ENCODE data around the gene DOC2B.

DOC2B gene

GRCh38 chr17:160336-160735 lies 21.1 kb downstream of the DOC2B start:
- DNase-seq, result no peak

- DNase-seq, result no peak
Observed at GRCh38 chr17:159609-160008, 21.8 kb downstream of the DOC2B start.

- no peak for DNase-seq
Observed at GRCh38 chr17:158379-158778, 23.1 kb downstream of the DOC2B start.

GRCh38 chr17:157901-158300 lies 23.5 kb downstream of the DOC2B start:
- no peak for DNase-seq

- DNase-seq, result no peak
Observed at GRCh38 chr17:156946-157345, 24.5 kb downstream of the DOC2B start.

GRCh38 chr17:156094-156621 lies 25.3 kb downstream of the DOC2B start:
- DNase-seq, result no peak

- DNase-seq, result no peak
Observed at GRCh38 chr17:155576-155975, 25.9 kb downstream of the DOC2B start.

- DNase-seq, result no peak
Observed at GRCh38 chr17:153851-154250, 27.6 kb downstream of the DOC2B start.

GRCh38 chr17:152860-153420 lies 28.5 kb downstream of the DOC2B start:
- DNase-seq, result no peak

GRCh38 chr17:151886-152859 lies 29.3 kb downstream of the DOC2B start:
- no peak for DNase-seq

GRCh38 chr17:151004-151403 lies 30.4 kb downstream of the DOC2B start:
- no peak for DNase-seq

- no peak for DNase-seq
Observed at GRCh38 chr17:149897-150584, 31.4 kb downstream of the DOC2B start.

- no peak for DNase-seq
Observed at GRCh38 chr17:149231-149630, 32.2 kb downstream of the DOC2B start.

- DNase-seq, result no peak
Observed at GRCh38 chr17:148757-149156, 32.7 kb downstream of the DOC2B start.

GRCh38 chr17:147796-148740 lies 33.4 kb downstream of the DOC2B start:
- DNase-seq, result no peak

- no peak for DNase-seq
Observed at GRCh38 chr17:146983-147761, 34.3 kb downstream of the DOC2B start.

- DNase-seq, result no peak
Observed at GRCh38 chr17:146546-146945, 34.9 kb downstream of the DOC2B start.

- DNase-seq, result no peak
Observed at GRCh38 chr17:145671-146541, 35.5 kb downstream of the DOC2B start.

- DNase-seq, result no peak
Observed at GRCh38 chr17:144936-145670, 36.3 kb downstream of the DOC2B start.

GRCh38 chr17:143785-144281 lies 37.6 kb downstream of the DOC2B start:
- peak; percentile 88 for DNase-seq

Measured in activated naive CD4-positive, alpha-beta T cell treated with Interleukin-2 at 50 U/mL for 16 hours (primary cell).